DND-41 (cell line): ENCODE measurements around the gene CEP41.

Source experiments
- EZH2 ChIP-seq: IDR thresholded peaks from 3 replicates; pipeline ENCODE4 v1.6.1; 2012; ENCODE audit warnings: borderline replicate concordance, low read depth, mild to moderate bottlenecking, moderate library complexity, low read length, inconsistent platforms; ENCODE audit not compliant: severe bottlenecking
- TF ChIP-seq, protein P1 (sequence below): IDR thresholded peaks from 2 replicates; pipeline ENCODE4 v1.5.1; 2012; ENCODE audit warnings: borderline replicate concordance, low read length, moderate library complexity, mild to moderate bottlenecking; ENCODE audit not compliant: poor library complexity, severe bottlenecking; ENCODE audit errors: extremely low read depth

DNA sequence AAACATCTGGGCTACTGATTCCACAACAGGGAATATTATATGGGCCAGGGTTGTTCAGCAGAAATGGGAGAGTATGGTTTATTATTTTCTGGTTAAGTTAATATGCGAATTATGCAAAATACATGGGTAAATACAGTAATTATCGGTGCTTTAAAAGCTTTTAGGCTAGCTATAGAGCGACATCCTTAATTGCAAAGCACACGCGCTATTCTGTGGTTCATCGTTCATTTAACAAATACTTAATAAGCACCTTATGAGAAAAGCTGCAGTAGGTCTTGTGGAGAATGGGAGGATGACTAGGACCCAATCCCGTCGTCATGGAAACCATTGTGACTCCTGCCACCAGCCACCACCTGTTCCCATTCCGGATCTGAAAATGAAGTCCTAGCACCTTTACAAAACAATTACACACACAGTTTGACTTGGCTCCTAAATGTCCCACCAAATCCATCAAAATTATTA is 623 bp upstream of the CEP41 start:
- TF ChIP-seq EZH2, result no peak
- TF ChIP-seq, protein P1, sequence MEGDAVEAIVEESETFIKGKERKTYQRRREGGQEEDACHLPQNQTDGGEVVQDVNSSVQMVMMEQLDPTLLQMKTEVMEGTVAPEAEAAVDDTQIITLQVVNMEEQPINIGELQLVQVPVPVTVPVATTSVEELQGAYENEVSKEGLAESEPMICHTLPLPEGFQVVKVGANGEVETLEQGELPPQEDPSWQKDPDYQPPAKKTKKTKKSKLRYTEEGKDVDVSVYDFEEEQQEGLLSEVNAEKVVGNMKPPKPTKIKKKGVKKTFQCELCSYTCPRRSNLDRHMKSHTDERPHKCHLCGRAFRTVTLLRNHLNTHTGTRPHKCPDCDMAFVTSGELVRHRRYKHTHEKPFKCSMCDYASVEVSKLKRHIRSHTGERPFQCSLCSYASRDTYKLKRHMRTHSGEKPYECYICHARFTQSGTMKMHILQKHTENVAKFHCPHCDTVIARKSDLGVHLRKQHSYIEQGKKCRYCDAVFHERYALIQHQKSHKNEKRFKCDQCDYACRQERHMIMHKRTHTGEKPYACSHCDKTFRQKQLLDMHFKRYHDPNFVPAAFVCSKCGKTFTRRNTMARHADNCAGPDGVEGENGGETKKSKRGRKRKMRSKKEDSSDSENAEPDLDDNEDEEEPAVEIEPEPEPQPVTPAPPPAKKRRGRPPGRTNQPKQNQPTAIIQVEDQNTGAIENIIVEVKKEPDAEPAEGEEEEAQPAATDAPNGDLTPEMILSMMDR, result no peak
